HCT116 (cell line): ENCODE measurements around the gene EMSY. TPM values are rescaled to one million over a fixed set of nuclear protein-coding genes. Genes with fewer than 3 reads are reported as not detected.
A peak's percentile ranks its signal among the peaks of the same experiment; 100 is the strongest.

Source experiments
- ATAC-seq: fragments of 200-7000 bp; cut with Tn5 transposase; 2 replicates; pipeline ENCODE4 v1.9.1; 2020; ENCODE audit warnings: mild to moderate bottlenecking, moderate library complexity
- BruUV-seq: library from RNA; stranded (reverse); fragments of 400-500 nt; replicated peaks from 2 replicates; lab custom pipeline; 2021; lab: Mats Ljungman, UMichigan
- CTCF ChIA-PET: fragments of 300-600 bp; sonication (Branson Sonifier 250); formaldehyde crosslinking; loops from one replicate; lab custom pipeline; 2021; ENCODE audit warnings: antibody characterized with exemption; lab: Charles Lee
- POLR2A ChIA-PET: fragments of 300-600, 350-600 bp; sonication (Branson Sonifier 250); formaldehyde crosslinking; loops from one replicate; lab custom pipeline; 2021; ENCODE audit warnings: antibody characterized with exemption; lab: Charles Lee
- RAD21 ChIA-PET, 2 experiments: fragments of 300-600 bp; sonication (Branson Sonifier 250); formaldehyde crosslinking; loops; one replicate each; lab custom pipeline; 2023; ENCODE audit warnings: low total read pairs in 2 of 2; ENCODE audit not compliant: uncharacterized antibody in 2 of 2, unreplicated experiment in 2 of 2, low non-redundant PET in 1 of 2; lab: Charles Lee
- DNase-seq: peaks from one replicate; pipeline ENCODE4 v3.0.0-alpha.2; 2010; ENCODE audit warnings: low read depth, low spot score
- H2AFZ ChIP-seq: fragments of 200-600 bp; shearing (Covaris generic), sonication (generic); 2 replicates; pipeline ENCODE4 v1.6.1; 2017; ENCODE audit warnings: low read depth, mixed run types, mixed read lengths, antibody characterized with exemption, low read length; ENCODE audit not compliant: poor library complexity, severe bottlenecking
- H3K27ac ChIP-seq: 2 replicates; pipeline ENCODE4 v1.5.1; 2012; ENCODE audit warnings: low read depth, low read length
- H3K27me3 ChIP-seq: fragments of 200-600 bp; sonication (generic); 2 replicates; pipeline ENCODE4 v1.6.1; 2016; ENCODE audit warnings: mixed run types, low read length, mixed read lengths; ENCODE audit not compliant: insufficient read depth
- H3K36me3 ChIP-seq, 2 experiments: fragments of 200-500 bp in 1 of 2; fragments of 200-600 bp in 1 of 2; sonication (Bioruptor generic) in 1 of 2; sonication (generic) in 1 of 2; 2 replicates each; pipeline versions ENCODE4 v1.5.1 to v1.6.1; 2014 to 2016; ENCODE audit warnings: low read length in 2 of 2, inconsistent platforms in 1 of 2, mixed read lengths in 1 of 2, mixed run types in 1 of 2; ENCODE audit not compliant: insufficient read depth in 2 of 2, control insufficient read depth in 1 of 2
- H3K4me1 ChIP-seq, 2 experiments: fragments of 200-600 bp in 1 of 2; sonication (generic) in 1 of 2; 2 replicates each; pipeline versions ENCODE4 v1.5.1 to v1.6.1; 2012 to 2017; ENCODE audit warnings: low read length in 2 of 2, inconsistent platforms in 1 of 2, mild to moderate bottlenecking in 1 of 2, mixed read lengths in 1 of 2, mixed run types in 1 of 2, moderate library complexity in 1 of 2; ENCODE audit not compliant: insufficient read depth in 2 of 2, control insufficient read depth in 1 of 2
- H3K4me2 ChIP-seq: fragments of 200-600 bp; sonication (generic); 2 replicates; pipeline ENCODE4 v1.6.1; 2017; ENCODE audit warnings: mixed run types, low read length, mixed read lengths
- H3K4me3 ChIP-seq, 2 experiments: fragments of 200-600 bp in 1 of 2; sonication (generic) in 1 of 2; replicated peaks in 1 of 2; 2 replicates each; pipeline ENCODE4 v1.5.1; 2011 to 2016; ENCODE audit warnings: low read length in 2 of 2, control low read depth in 1 of 2, low read depth in 1 of 2, mild to moderate bottlenecking in 1 of 2, mixed read lengths in 1 of 2, mixed run types in 1 of 2
- H3K79me2 ChIP-seq: fragments of 200-600 bp; sonication (generic); 2 replicates; pipeline ENCODE4 v1.6.1; 2017; ENCODE audit warnings: mild to moderate bottlenecking, mixed run types, low read length, moderate library complexity, mixed read lengths; ENCODE audit not compliant: insufficient read depth
- H3K9ac ChIP-seq: fragments of 200-600 bp; sonication (generic); 2 replicates; pipeline ENCODE4 v1.6.1; 2016; ENCODE audit warnings: low read length, mixed read lengths
- H3K9me2 ChIP-seq: fragments of 200-600 bp; sonication (generic), shearing (Covaris generic); 2 replicates; pipeline ENCODE4 v1.6.1; 2017; ENCODE audit warnings: mixed run types, mild to moderate bottlenecking, moderate library complexity; ENCODE audit not compliant: insufficient read depth
- H3K9me3 ChIP-seq, 2 experiments: fragments of 200-500 bp in 1 of 2; fragments of 200-600 bp in 1 of 2; sonication (Bioruptor generic) in 1 of 2; sonication (generic) in 1 of 2; 2 replicates each; pipeline ENCODE4 v1.6.1; 2014 to 2017; ENCODE audit warnings: low read length in 2 of 2, mixed read lengths in 2 of 2, inconsistent platforms in 1 of 2, low read depth in 1 of 2, mild to moderate bottlenecking in 1 of 2, mixed run types in 1 of 2, moderate library complexity in 1 of 2; ENCODE audit not compliant: control insufficient read depth in 1 of 2, insufficient read depth in 1 of 2
- H4K20me1 ChIP-seq: fragments of 200-600 bp; sonication (generic), shearing (Covaris generic); 2 replicates; pipeline ENCODE4 v1.6.1; 2017; ENCODE audit warnings: mixed run types, mild to moderate bottlenecking, moderate library complexity; ENCODE audit not compliant: insufficient read depth
- ELF1 ChIP-seq: IDR thresholded peaks from 2 replicates; pipeline ENCODE4 v1.6.1; 2012; ENCODE audit warnings: low read depth, borderline replicate concordance
- EZH2phosphoT487 ChIP-seq: fragments of 200-600 bp; IDR thresholded peaks from 2 replicates; pipeline ENCODE4 v1.6.1; 2018; ENCODE audit warnings: antibody characterized with exemption, borderline replicate concordance
- REST ChIP-seq: IDR thresholded peaks from 2 replicates; pipeline ENCODE4 v1.6.1; 2012; ENCODE audit warnings: low read depth
- intact Hi-C: fragments of 100-400 bp; cut with micrococcal nuclease; formaldehyde crosslinking; loops from 2 replicates; pipeline ENCODE4 v1.10.0; 2022
- total RNA-seq: library from RNA; stranded (reverse); gene quantifications from one replicate; pipeline ENCODE4 v1.2.1, GENCODE V29; 2021; ENCODE audit not compliant: unreplicated experiment

Gene EMSY
- total RNA-seq, 1 experiment from 2014 or later = 22.7 TPM

GRCh38 chr11:76597533-76598425, 153.0 kb downstream of the EMSY start:
- TF ChIP-seq EZH2phosphoT487 (no peak), ELF1 (no peak), REST (no peak)
- DNase-seq (no peak), ATAC-seq (0 out of 2 replicates have a peak, but pooled peaks have one; percentile 7)
- CTCF ChIA-PET = interaction anchor here (0.9 to 1.3 kb wide), 4 partner anchors 13 to 390 kb away, joined by 3 to 5 read pairs (median 4); no protein-coding TSS in a partner anchor
- Histone ChIP-seq H2AFZ (no peak overlapping the region), H3K4me3 (no peak overlapping the region), H3K79me2 (no peaks in the 10 kb centered on the region), H3K4me2 (no peak overlapping the region), H3K27me3 (no peaks in the 10 kb centered on the region), H3K9ac (no peak overlapping the region), H3K9me2 (no peaks in the 10 kb centered on the region), H4K20me1 (no peaks in the 10 kb centered on the region), H3K36me3 (no peaks in the 10 kb centered on the region), H3K4me1 (peaks cover 0 to 5% of the 10 kb centered on the region in 2 experiments; a peak in 2 of 4 replicates), H3K27ac (no peak overlapping the region), H3K9me3 (no peaks in the 10 kb centered on the region)
- intact Hi-C loops = loop anchor here (5.0 kb wide), 1 partner anchor 85 kb away; no protein-coding TSS in a partner anchor
- BruUV-seq = no TSS peak
- RAD21 ChIA-PET = interaction anchor here in 1 of 2 experiments (1.3 kb wide), 1 partner anchor 83 kb away, joined by 4 read pairs; no protein-coding TSS in a partner anchor
- POLR2A ChIA-PET = interaction anchor here (1.0 kb wide), 1 partner anchor 83 kb away, joined by 3 read pairs; no protein-coding TSS in a partner anchor
